ENCODE measurements around the gene ATOH7. TPM values are rescaled to one million over a fixed set of nuclear protein-coding genes. Genes with fewer than 3 reads are reported as not detected.
A peak's percentile ranks its signal among the peaks of the same experiment; 100 is the strongest.

Gene ATOH7
- total and polyA plus RNA-seq, 9 of the 15 experiments (the other 6 are each of a cell fraction or from before 2014, with no cell fraction given), result not detected

- TF ChIP-seq, protein P1, sequence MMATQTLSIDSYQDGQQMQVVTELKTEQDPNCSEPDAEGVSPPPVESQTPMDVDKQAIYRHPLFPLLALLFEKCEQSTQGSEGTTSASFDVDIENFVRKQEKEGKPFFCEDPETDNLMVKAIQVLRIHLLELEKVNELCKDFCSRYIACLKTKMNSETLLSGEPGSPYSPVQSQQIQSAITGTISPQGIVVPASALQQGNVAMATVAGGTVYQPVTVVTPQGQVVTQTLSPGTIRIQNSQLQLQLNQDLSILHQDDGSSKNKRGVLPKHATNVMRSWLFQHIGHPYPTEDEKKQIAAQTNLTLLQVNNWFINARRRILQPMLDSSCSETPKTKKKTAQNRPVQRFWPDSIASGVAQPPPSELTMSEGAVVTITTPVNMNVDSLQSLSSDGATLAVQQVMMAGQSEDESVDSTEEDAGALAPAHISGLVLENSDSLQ (IDR thresholded peaks at IDR 0.05), result no peak
- TF ChIP-seq ZNF830 (CRISPR knock-in tag; IDR thresholded peaks at IDR 0.05) (no peak), RAD21 (CRISPR knock-in tag; conservative IDR thresholded peaks at IDR 0.05 in 1 of 2, IDR thresholded peaks at IDR 0.05 in 1 of 2) (peak; percentile 56 to 83), TCFL5 (CRISPR knock-in tag; conservative IDR thresholded peaks at IDR 0.05) (no peak), ADNP (tag; IDR thresholded peaks at IDR 0.05) (no peak), ZNF347 (CRISPR knock-in tag; IDR thresholded peaks at IDR 0.05; ENCODE audit: low read depth) (no peak), NRF1 (conservative IDR thresholded peaks at IDR 0.05 in 1 of 2, IDR thresholded peaks at IDR 0.05 in 1 of 2) (peak in 1 of 2 experiments; percentile 48; a peak in 3 of 4 replicates), NR4A1 (CRISPR knock-in tag; IDR thresholded peaks at IDR 0.05) (no peak), NR4A1 (tag; IDR thresholded peaks at IDR 0.05) (no peak)
- TF ChIP-seq, protein P2, sequence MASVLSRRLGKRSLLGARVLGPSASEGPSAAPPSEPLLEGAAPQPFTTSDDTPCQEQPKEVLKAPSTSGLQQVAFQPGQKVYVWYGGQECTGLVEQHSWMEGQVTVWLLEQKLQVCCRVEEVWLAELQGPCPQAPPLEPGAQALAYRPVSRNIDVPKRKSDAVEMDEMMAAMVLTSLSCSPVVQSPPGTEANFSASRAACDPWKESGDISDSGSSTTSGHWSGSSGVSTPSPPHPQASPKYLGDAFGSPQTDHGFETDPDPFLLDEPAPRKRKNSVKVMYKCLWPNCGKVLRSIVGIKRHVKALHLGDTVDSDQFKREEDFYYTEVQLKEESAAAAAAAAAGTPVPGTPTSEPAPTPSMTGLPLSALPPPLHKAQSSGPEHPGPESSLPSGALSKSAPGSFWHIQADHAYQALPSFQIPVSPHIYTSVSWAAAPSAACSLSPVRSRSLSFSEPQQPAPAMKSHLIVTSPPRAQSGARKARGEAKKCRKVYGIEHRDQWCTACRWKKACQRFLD (CRISPR knock-in tag; IDR thresholded peaks at IDR 0.05), result no peak
Measured at GRCh38 chr10:68208424-68209042, 23.4 kb downstream of the ATOH7 start (continued).

Measured in K562 (cell line).